ENCODE data around the gene MCAM.

Gene MCAM

GRCh38 chr11:119323532-119324033, 6.7 kb upstream of the MCAM start:
- Mint-ChIP-seq H3K27ac (no peak overlapping the region), H3K9me3 (no peaks in the 10 kb centered on the region), H3K4me1 (ENCODE audit: low read depth) (peaks cover 23% of the 10 kb centered on the region), H3K36me3 (ENCODE audit: low read depth) (no peaks in the 10 kb centered on the region), H3K27me3 (ENCODE audit: low read depth) (peaks cover 16% of the 10 kb centered on the region), H3K4me3 (no peak overlapping the region)

DNA sequence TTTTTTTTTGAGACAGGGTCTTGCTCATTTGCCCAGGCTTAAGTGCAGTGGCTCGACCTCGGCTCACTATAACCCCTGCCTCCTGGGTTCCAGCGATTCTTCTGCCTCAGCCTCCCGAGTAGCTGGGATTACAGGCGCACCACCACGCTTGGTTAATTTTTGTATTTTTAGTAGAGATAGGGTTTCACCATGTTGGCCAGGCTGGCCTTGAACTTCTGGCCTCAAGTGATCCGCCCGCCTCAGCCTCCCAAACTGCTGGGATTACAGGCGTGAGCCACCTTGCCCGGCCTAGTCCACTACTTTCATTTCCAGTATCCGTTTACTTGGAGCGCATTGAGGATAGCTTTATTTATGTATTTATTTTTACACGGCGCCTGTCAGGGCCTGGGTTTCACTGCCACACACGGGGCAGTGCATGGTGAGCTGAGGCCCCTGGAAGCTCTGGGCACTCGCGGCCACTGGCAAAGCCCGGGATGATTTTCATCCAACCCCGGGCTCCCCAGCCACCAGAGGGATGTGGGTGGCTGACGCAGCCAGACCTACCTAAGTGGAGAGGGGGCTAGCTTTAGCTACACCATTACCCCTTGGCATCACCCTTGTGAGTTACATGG, 6.1 kb upstream of the MCAM start:
- Mint-ChIP-seq H3K4me1 (ENCODE audit: low read depth) (peaks cover 23% of the 10 kb centered on the region), H3K9me3 (no peaks in the 10 kb centered on the region), H3K27ac (no peak overlapping the region)

DNA sequence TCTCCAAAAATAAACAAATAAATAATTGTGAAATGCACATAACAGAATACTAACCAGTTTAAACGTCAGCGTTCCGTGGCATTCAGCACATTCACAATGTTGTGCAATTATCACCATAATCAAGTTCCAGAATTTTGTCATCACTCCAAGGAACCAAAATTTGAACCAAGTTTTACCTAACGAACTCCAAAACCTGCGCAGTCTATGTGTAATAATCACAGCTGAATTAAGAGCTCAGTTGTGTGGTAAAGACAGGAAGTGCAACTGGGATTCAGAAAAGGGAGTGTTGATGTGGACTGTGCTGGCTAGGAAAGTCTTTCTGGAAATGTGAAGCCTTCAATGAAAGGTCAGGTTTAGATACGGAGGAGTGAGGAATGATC, 5.4 kb upstream of the MCAM start:
- H3K4me3 Mint-ChIP-seq, result no peak overlapping the region
- H3K4me1 Mint-ChIP-seq (ENCODE audit: low read depth), result peaks cover 23% of the 10 kb centered on the region
- no peaks in the 10 kb centered on the region for H3K9me3 Mint-ChIP-seq
- no peak overlapping the region for H3K27ac Mint-ChIP-seq
- H3K27me3 Mint-ChIP-seq (ENCODE audit: low read depth), result peaks cover 25% of the 10 kb centered on the region
- no peaks in the 10 kb centered on the region for H3K36me3 Mint-ChIP-seq (ENCODE audit: low read depth)

More for the DNA sequence above, 6.1 kb upstream of the MCAM start:
- Mint-ChIP-seq H3K36me3 (ENCODE audit: low read depth) (no peaks in the 10 kb centered on the region), H3K27me3 (ENCODE audit: low read depth) (peaks cover 18% of the 10 kb centered on the region), H3K4me3 (no peak overlapping the region)

- Mint-ChIP-seq H3K4me1 (ENCODE audit: low read depth) (peaks cover 23% of the 10 kb centered on the region), H3K9me3 (no peaks in the 10 kb centered on the region), H3K4me3 (peak overlapping the region; percentile 75), H3K27me3 (ENCODE audit: low read depth) (peaks cover 25% of the 10 kb centered on the region), H3K36me3 (ENCODE audit: low read depth) (no peaks in the 10 kb centered on the region), H3K27ac (peak overlapping the region; percentile 87)
Measured at GRCh38 chr11:119320776-119321524, 4.0 kb upstream of the MCAM start.

GRCh38 chr11:119320240-119320775, 3.4 kb upstream of the MCAM start:
- H3K4me3 Mint-ChIP-seq, result peak overlapping the region; percentile 84
- H3K27me3 Mint-ChIP-seq (ENCODE audit: low read depth), result peaks cover 30% of the 10 kb centered on the region
- H3K4me1 Mint-ChIP-seq (ENCODE audit: low read depth), result peaks cover 29% of the 10 kb centered on the region
- H3K36me3 Mint-ChIP-seq (ENCODE audit: low read depth), result no peaks in the 10 kb centered on the region
- no peak overlapping the region for H3K27ac Mint-ChIP-seq
- H3K9me3 Mint-ChIP-seq, result no peaks in the 10 kb centered on the region

DNA sequence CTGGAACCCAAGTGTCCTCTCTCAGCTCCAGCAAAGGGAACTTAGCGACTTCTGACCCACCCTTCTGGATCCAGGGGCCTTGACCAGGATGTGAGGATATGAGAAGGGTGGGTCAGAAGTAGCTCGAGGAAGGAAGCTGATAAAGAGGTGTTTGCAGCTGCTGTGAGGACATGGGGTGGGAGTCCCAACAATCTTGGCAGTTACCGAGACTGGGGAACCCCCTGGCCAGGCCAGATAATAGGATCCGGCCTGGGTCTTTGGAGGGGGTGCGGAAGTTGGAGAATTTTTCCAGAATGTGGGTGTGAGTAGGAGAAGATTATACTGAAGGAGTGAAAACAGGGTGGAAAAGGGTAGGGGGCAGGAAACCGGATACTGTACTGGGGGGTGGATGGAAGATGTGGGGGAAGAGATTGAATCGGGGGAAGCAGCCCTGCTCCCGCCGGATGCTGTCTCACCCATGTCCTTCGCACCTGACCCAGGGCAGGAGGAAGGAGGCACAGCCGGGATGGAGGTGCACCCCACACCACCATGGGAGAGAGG, 2.8 kb upstream of the MCAM start:
- H3K27ac Mint-ChIP-seq, result peak overlapping the region; percentile 89
- H3K27me3 Mint-ChIP-seq (ENCODE audit: low read depth), result peaks cover 31% of the 10 kb centered on the region
- no peaks in the 10 kb centered on the region for H3K9me3 Mint-ChIP-seq
- peak overlapping the region; percentile 84 for H3K4me3 Mint-ChIP-seq
- no peaks in the 10 kb centered on the region for H3K36me3 Mint-ChIP-seq (ENCODE audit: low read depth)
- H3K4me1 Mint-ChIP-seq (ENCODE audit: low read depth), result peaks cover 30% of the 10 kb centered on the region

DNA sequence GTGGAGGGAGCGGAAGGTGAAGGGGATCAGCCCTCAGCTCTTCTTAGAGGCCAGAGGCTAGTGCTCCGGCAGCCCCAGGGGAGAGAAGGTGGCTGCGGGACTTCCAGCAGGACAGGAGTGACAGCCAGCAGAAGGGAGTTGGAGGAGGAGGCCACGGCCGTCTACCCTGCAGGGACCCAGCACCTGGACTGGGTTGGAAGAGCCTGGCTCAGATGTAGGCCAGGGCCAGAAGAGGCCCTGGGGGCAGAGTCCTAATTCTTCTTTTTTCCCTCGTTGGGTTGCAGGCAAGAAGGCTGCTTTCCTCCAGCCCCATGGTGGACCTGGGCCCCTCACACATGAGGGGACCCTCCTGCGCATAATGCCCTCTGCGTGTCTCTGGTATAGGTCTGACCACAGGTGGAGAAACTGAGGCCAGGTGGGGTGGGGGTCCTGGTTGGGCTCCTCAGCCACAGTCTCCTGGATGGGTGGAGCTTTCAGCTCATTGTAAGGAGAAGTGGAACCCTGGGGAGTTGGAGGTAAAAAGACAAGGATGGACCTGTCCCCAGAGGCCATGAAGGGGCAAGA, 2.3 kb upstream of the MCAM start:
- peak overlapping the region; percentile 84 for H3K4me3 Mint-ChIP-seq
- peaks cover 33% of the 10 kb centered on the region for H3K27me3 Mint-ChIP-seq (ENCODE audit: low read depth)
- peaks cover 30% of the 10 kb centered on the region for H3K4me1 Mint-ChIP-seq (ENCODE audit: low read depth)
- peak overlapping the region; percentile 89 for H3K27ac Mint-ChIP-seq
- no peaks in the 10 kb centered on the region for H3K36me3 Mint-ChIP-seq (ENCODE audit: low read depth)
- no peaks in the 10 kb centered on the region for H3K9me3 Mint-ChIP-seq

DNA sequence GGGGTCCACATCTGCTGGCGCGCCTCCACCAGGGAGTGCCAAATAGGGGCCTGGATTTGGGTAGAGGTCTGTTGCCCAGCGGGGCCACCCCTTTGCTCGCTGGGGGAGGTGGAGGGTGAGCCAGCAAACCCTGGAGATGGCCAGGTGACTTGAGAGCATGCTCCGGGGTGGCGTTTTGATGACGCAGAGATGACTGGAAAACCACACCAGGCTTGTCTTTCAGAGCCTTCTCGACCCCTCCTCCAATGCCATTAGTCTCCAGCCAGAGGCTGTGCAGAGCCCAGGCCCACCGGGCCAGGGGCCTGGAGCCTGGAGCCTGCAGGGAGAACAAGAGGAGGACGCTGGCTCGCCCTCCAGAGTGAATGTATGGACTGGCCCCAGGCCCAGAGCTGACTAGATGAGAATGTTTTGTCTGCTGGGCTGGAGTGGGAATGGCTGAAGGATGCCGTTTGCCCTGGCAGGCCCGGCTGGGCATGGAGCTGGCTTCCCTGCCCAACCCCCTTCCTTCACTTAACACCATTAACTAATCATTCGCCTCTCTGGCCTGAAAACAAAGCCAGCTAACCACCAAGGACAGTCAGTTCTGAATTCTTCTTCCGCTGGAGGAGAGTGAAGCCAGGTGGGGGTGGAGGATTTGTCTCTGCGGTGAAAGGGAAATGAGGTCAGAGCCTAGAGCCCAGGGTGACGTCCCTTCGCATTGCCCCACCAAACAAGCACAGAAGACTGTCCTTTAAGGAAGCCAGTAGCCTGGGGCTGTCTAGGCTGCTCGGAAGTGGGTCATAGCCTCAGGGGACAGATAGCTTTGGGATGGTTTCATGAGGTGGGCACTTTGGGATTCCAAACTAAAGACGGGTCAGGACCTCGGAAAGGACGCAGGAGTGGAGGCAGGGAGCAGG, 1.6 kb upstream of the MCAM start:
- H3K9me3 Mint-ChIP-seq, result no peaks in the 10 kb centered on the region
- peak overlapping the region; percentile 55 for H3K4me3 Mint-ChIP-seq
- no peaks in the 10 kb centered on the region for H3K36me3 Mint-ChIP-seq (ENCODE audit: low read depth)
- H3K4me1 Mint-ChIP-seq (ENCODE audit: low read depth), result peaks cover 26% of the 10 kb centered on the region
- peaks cover 35% of the 10 kb centered on the region for H3K27me3 Mint-ChIP-seq (ENCODE audit: low read depth)
- peak overlapping the region; percentile 82 for H3K27ac Mint-ChIP-seq

GRCh38 chr11:119317592-119318239, 786 bp upstream of the MCAM start:
- Mint-ChIP-seq H3K27ac (no peak overlapping the region), H3K36me3 (ENCODE audit: low read depth) (no peaks in the 10 kb centered on the region), H3K9me3 (no peaks in the 10 kb centered on the region), H3K4me3 (no peak overlapping the region), H3K4me1 (ENCODE audit: low read depth) (peaks cover 24% of the 10 kb centered on the region), H3K27me3 (ENCODE audit: low read depth) (peaks cover 35% of the 10 kb centered on the region)

DNA sequence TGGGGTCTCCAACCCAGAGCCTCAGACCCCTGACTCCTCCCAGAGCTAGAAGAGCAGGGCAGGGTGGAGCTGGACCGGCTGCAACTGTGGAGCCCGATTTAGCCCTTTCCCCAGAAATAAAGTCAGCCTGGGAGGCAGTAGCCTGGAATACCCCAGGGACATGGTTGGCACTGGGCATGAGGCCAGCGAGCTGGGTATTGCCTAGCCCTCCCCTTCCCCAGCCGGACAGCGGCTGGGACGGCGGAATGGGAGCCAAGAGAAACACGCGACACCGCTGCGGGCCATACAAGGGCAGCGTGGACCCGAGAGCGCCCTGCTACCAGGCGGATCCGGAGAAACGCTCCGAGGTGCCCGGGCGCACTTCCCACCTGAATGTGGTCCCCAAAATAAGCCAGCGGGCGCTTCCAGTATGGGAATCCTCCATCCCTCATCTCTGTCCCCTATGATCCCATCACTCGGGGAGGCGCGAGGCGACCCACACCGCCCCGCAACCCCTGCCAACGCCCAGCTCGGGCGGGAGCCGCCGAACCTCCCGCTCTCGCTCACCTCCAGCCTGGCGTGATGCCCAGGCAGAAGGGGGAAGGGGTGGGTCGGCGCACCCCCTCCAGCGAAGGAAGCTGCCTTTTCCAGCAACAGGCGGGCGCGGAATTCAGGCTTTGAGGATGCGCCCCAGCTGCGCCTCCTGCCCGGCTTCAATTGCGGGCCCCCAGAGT, 758 bp downstream of the MCAM start:
- Mint-ChIP-seq H3K4me3 (peak overlapping the region; percentile 63), H3K9me3 (no peaks in the 10 kb centered on the region), H3K4me1 (ENCODE audit: low read depth) (peaks cover 15% of the 10 kb centered on the region), H3K27ac (no peak overlapping the region), H3K27me3 (ENCODE audit: low read depth) (peaks cover 35% of the 10 kb centered on the region), H3K36me3 (ENCODE audit: low read depth) (no peaks in the 10 kb centered on the region)

GRCh38 chr11:119315131-119316015, 1.6 kb downstream of the MCAM start:
- peaks cover 35% of the 10 kb centered on the region for H3K27me3 Mint-ChIP-seq (ENCODE audit: low read depth)
- H3K9me3 Mint-ChIP-seq, result no peaks in the 10 kb centered on the region
- H3K36me3 Mint-ChIP-seq (ENCODE audit: low read depth), result no peaks in the 10 kb centered on the region
- peaks cover 15% of the 10 kb centered on the region for H3K4me1 Mint-ChIP-seq (ENCODE audit: low read depth)
- peak overlapping the region; percentile 48 for H3K4me3 Mint-ChIP-seq
- no peak overlapping the region for H3K27ac Mint-ChIP-seq

- H3K27me3 Mint-ChIP-seq (ENCODE audit: low read depth), result peaks cover 34% of the 10 kb centered on the region
- peaks cover 12% of the 10 kb centered on the region for H3K4me1 Mint-ChIP-seq (ENCODE audit: low read depth)
- H3K9me3 Mint-ChIP-seq, result no peaks in the 10 kb centered on the region
- no peak overlapping the region for H3K27ac Mint-ChIP-seq
- no peaks in the 10 kb centered on the region for H3K36me3 Mint-ChIP-seq (ENCODE audit: low read depth)
- H3K4me3 Mint-ChIP-seq, result no peak overlapping the region
Measured at GRCh38 chr11:119314726-119315125, 2.2 kb downstream of the MCAM start.

Data from T-helper 1 cell treated with Interleukin-12 subunit alpha and Interleukin-12 subunit beta and Interleukin-4 antibody, amounts not matched to agents 30 μg/mL and 1 μg/mL, for 36 hours (primary cell).